PC-3 (cell line): ENCODE data around the gene MRFAP1. TPM values are rescaled to one million over a fixed set of nuclear protein-coding genes. Genes with fewer than 3 reads are reported as not detected.

Experiments used
- ATAC-seq: fragments of 200-7000 bp; cut with Tn5 transposase; 2 replicates; pipeline ENCODE4 v1.9.1; 2020; ENCODE audit warnings: mild to moderate bottlenecking, moderate library complexity
- BruUV-seq: library from RNA; stranded (reverse); fragments of 400-500 nt; replicated peaks from 2 replicates; lab custom pipeline; 2021; lab: Mats Ljungman, UMichigan
- CTCF ChIA-PET: fragments of 300-600 bp; sonication (Branson Sonifier 250); formaldehyde crosslinking; loops from one replicate; lab custom pipeline; 2022; ENCODE audit warnings: antibody characterized with exemption; lab: Charles Lee
- POLR2A ChIA-PET: fragments of 300-600 bp; sonication (Branson Sonifier 250); formaldehyde crosslinking; loops from one replicate; lab custom pipeline; 2022; ENCODE audit warnings: antibody characterized with exemption; ENCODE audit not compliant: unreplicated experiment; lab: Charles Lee
- DNase-seq: peaks from one replicate; pipeline ENCODE4 v3.0.0-alpha.2; 2015
- H2AFZ ChIP-seq: fragments of 300-600 bp; sonication (generic); 2 replicates; pipeline ENCODE4 v1.6.0; 2016; ENCODE audit warnings: antibody characterized with exemption, low read length
- H3F3A ChIP-seq: fragments of 300-600 bp; sonication (generic); one replicate; pipeline ENCODE4 v1.6.0; 2017; ENCODE audit warnings: antibody characterized with exemption, low read length, control low read depth, mild to moderate bottlenecking; ENCODE audit not compliant: unreplicated experiment
- H3K27ac ChIP-seq: fragments of 300-600 bp; sonication (generic); 2 replicates; pipeline ENCODE4 v1.5.1; 2016; ENCODE audit warnings: mild to moderate bottlenecking, low read length
- H3K27me3 ChIP-seq: fragments of 300-600 bp; sonication (generic); 2 replicates; pipeline ENCODE4 v1.6.1; 2016; ENCODE audit warnings: low read length, mixed read lengths
- H3K36me3 ChIP-seq: fragments of 300-600 bp; sonication (generic); 2 replicates; pipeline ENCODE4 v1.6.1; 2016; ENCODE audit warnings: low read depth, mixed run types, low read length, mixed read lengths
- H3K4me1 ChIP-seq: fragments of 300-600 bp; sonication (generic); 2 replicates; pipeline ENCODE4 v1.5.1; 2016; ENCODE audit warnings: low read length; ENCODE audit not compliant: insufficient read depth
- H3K4me2 ChIP-seq: fragments of 300-600 bp; sonication (generic); 2 replicates; pipeline ENCODE4 v1.6.0; 2016; ENCODE audit warnings: low read length
- H3K4me3 ChIP-seq: fragments of 300-600 bp; sonication (generic); 2 replicates; pipeline ENCODE4 v1.5.1; 2016; ENCODE audit warnings: mild to moderate bottlenecking, low read length, mixed read lengths
- H3K79me2 ChIP-seq: fragments of 300-600 bp; sonication (generic); 2 replicates; pipeline ENCODE4 v1.6.1; 2017; ENCODE audit warnings: low read length, mixed read lengths
- H3K9ac ChIP-seq: fragments of 300-600 bp; sonication (generic); 2 replicates; pipeline ENCODE4 v1.6.0; 2016; ENCODE audit warnings: mild to moderate bottlenecking, low read length
- H3K9me2 ChIP-seq: fragments of 300-600 bp; sonication (generic); replicated peaks from 2 replicates; pipeline ENCODE4 v1.6.1; 2016; ENCODE audit warnings: mixed run types, low read length, mixed read lengths
- H3K9me3 ChIP-seq: fragments of 300-600 bp; sonication (generic); 2 replicates; pipeline ENCODE4 v1.6.1; 2016; ENCODE audit warnings: low read length, mixed read lengths
- H4K20me1 ChIP-seq: fragments of 300-600 bp; sonication (generic); 2 replicates; pipeline ENCODE4 v1.6.1; 2016; ENCODE audit warnings: low read length, mixed read lengths
- CTCF ChIP-seq: fragments of 300-600 bp; sonication (generic); conservative IDR thresholded peaks from 2 replicates; pipeline ENCODE4 v1.5.1; 2017; ENCODE audit warnings: antibody characterized with exemption, low read depth, mild to moderate bottlenecking, low read length
- EZH2 ChIP-seq: fragments of 300-600 bp; sonication (generic); IDR thresholded peaks from one replicate; pipeline ENCODE4 v1.6.1; 2017; ENCODE audit warnings: antibody characterized with exemption, mild to moderate bottlenecking, low read length; ENCODE audit not compliant: unreplicated experiment
- EZH2phosphoT487 ChIP-seq: fragments of 300-600 bp; sonication (generic); IDR thresholded peaks from 2 replicates; pipeline ENCODE4 v1.6.1; 2018; ENCODE audit warnings: mild to moderate bottlenecking, antibody characterized with exemption, low read length, borderline replicate concordance
- intact Hi-C: fragments of 100-400 bp; cut with micrococcal nuclease; formaldehyde crosslinking; loops from 2 replicates; pipeline ENCODE4 v1.9.0; 2023
- total RNA-seq: library from RNA; depleted of rRNA; stranded (reverse); fragments of >200 nt; gene quantifications from 2 replicates; pipeline ENCODE4 v1.2.3, GENCODE V29; 2014

MRFAP1 gene
- total RNA-seq, 1 experiment from 2014 or later = 122 TPM

- no TSS peak for BruUV-seq
- ChIA-PET CTCF (no interaction called here), POLR2A (no interaction called here)
- Histone ChIP-seq H4K20me1 (no peaks in the 10 kb centered on the region), H3K4me1 (no peaks in the 10 kb centered on the region), H3K27ac (no peak overlapping the region), H3K4me2 (no peak overlapping the region), H3K4me3 (no peak overlapping the region), H3F3A (no peaks in the 10 kb centered on the region), H3K9me2 (no peaks in the 10 kb centered on the region), H3K79me2 (no peaks in the 10 kb centered on the region), H2AFZ (no peak overlapping the region), H3K9ac (no peak overlapping the region), H3K9me3 (no peaks in the 10 kb centered on the region), H3K27me3 (no peaks in the 10 kb centered on the region), H3K36me3 (no peaks in the 10 kb centered on the region)
- ATAC-seq (no peak), DNase-seq (no peak)
- intact Hi-C loops = no loop called here
- TF ChIP-seq EZH2 = no peak
Observed at GRCh38 chr4:6612961-6613675, 27.4 kb upstream of the MRFAP1 start.

- no peak for ATAC-seq
- intact Hi-C loops = no loop called here
Observed at GRCh38 chr4:6613676-6614651, 26.5 kb upstream of the MRFAP1 start.

More at GRCh38 chr4:6613676-6614651, 26.5 kb upstream of the MRFAP1 start:
- Histone ChIP-seq H3K4me3 (no peak overlapping the region), H3K79me2 (no peaks in the 10 kb centered on the region), H3K4me1 (no peaks in the 10 kb centered on the region), H3K4me2 (no peak overlapping the region), H4K20me1 (no peaks in the 10 kb centered on the region), H3K27ac (no peak overlapping the region), H3K27me3 (no peaks in the 10 kb centered on the region), H3K9ac (no peak overlapping the region), H2AFZ (no peak overlapping the region), H3K9me3 (no peaks in the 10 kb centered on the region), H3F3A (no peaks in the 10 kb centered on the region), H3K36me3 (no peaks in the 10 kb centered on the region), H3K9me2 (no peaks in the 10 kb centered on the region)
- no TSS peak for BruUV-seq
- ChIA-PET CTCF (no interaction called here), POLR2A (no interaction called here)
- no peak for DNase-seq
- TF ChIP-seq CTCF (no peak), EZH2 (no peak), EZH2phosphoT487 (no peak)
